Measurements from ENCODE around the gene OR10P1.
"Not testable (repeated sequence)": the region's sequence is repeated elsewhere in the genome, so short reads cannot be mapped to it uniquely, and the experiment has no call there.

Gene OR10P1

GRCh38 chr12:55650620-55651298, 14.1 kb downstream of the OR10P1 start:
- not testable (repeated sequence) for FAIRE-seq; DNase-seq (ENCODE audit: insufficient read length, low spot score)

GRCh38 chr12:55651299-55651683, 14.6 kb downstream of the OR10P1 start:
- DNase-seq (ENCODE audit: insufficient read length, low spot score) (no peak), FAIRE-seq (no peak)

- FAIRE-seq, result no peak
- no peak for DNase-seq (ENCODE audit: insufficient read length, low spot score)
Observed at GRCh38 chr12:55652352-55652751, 15.7 kb downstream of the OR10P1 start.

GRCh38 chr12:55653031-55653430, 16.3 kb downstream of the OR10P1 start:
- no peak for FAIRE-seq

GRCh38 chr12:55654511-55655214, 18.0 kb downstream of the OR10P1 start:
- DNase-seq (ENCODE audit: insufficient read length, low spot score), result no peak
- no peak for FAIRE-seq

More at GRCh38 chr12:55653031-55653430, 16.3 kb downstream of the OR10P1 start:
- DNase-seq (ENCODE audit: insufficient read length, low spot score), result no peak

- DNase-seq (ENCODE audit: insufficient read length, low spot score) (no peak), FAIRE-seq (no peak)
Observed at GRCh38 chr12:55657212-55657611, 20.5 kb downstream of the OR10P1 start.

GRCh38 chr12:55658212-55658611, 21.5 kb downstream of the OR10P1 start:
- DNase-seq (ENCODE audit: insufficient read length, low spot score) (no peak), FAIRE-seq (no peak)

- no peak for FAIRE-seq
- DNase-seq (ENCODE audit: insufficient read length, low spot score), result no peak
Observed at GRCh38 chr12:55658635-55659391, 22.1 kb downstream of the OR10P1 start.

- FAIRE-seq (peak; percentile 80), DNase-seq (ENCODE audit: insufficient read length, low spot score) (no peak)
Observed at GRCh38 chr12:55659486-55660385, 23.0 kb downstream of the OR10P1 start.

GRCh38 chr12:55663391-55663790, 26.7 kb downstream of the OR10P1 start:
- DNase-seq (ENCODE audit: insufficient read length, low spot score), result no peak
- FAIRE-seq, result no peak

GRCh38 chr12:55664826-55665225, 28.1 kb downstream of the OR10P1 start:
- FAIRE-seq, result no peak
- no peak for DNase-seq (ENCODE audit: insufficient read length, low spot score)

- FAIRE-seq, result no peak
- DNase-seq (ENCODE audit: insufficient read length, low spot score), result no peak
Observed at GRCh38 chr12:55666508-55666907, 29.8 kb downstream of the OR10P1 start.

- no peak for DNase-seq (ENCODE audit: insufficient read length, low spot score)
- no peak for FAIRE-seq
Observed at GRCh38 chr12:55670276-55670675, 33.6 kb downstream of the OR10P1 start.

- DNase-seq (ENCODE audit: insufficient read length, low spot score), result no peak
- FAIRE-seq, result no peak
Observed at GRCh38 chr12:55671746-55672145, 35.1 kb downstream of the OR10P1 start.

- FAIRE-seq (no peak), DNase-seq (ENCODE audit: insufficient read length, low spot score) (no peak)
Observed at GRCh38 chr12:55673638-55674037, 36.9 kb downstream of the OR10P1 start.

- DNase-seq (ENCODE audit: insufficient read length, low spot score), result no peak
- no peak for FAIRE-seq
Observed at GRCh38 chr12:55675666-55676065, 39.0 kb downstream of the OR10P1 start.

GRCh38 chr12:55676707-55677106, 40.0 kb downstream of the OR10P1 start:
- no peak for FAIRE-seq
- no peak for DNase-seq (ENCODE audit: insufficient read length, low spot score)

GRCh38 chr12:55679691-55680090, 43.0 kb downstream of the OR10P1 start:
- no peak for FAIRE-seq
- DNase-seq (ENCODE audit: insufficient read length, low spot score), result no peak

- FAIRE-seq (peak; percentile 86), DNase-seq (ENCODE audit: insufficient read length, low spot score) (peak; percentile 73)
Observed at GRCh38 chr12:55681142-55682077, 44.7 kb downstream of the OR10P1 start.
